Tibial nerve (tissue), 3 donors: ENCODE measurements around the gene FAM13B.

Experiments
- POLR2A ChIP-seq, 2 donors: fragments of 450-650 bp; IDR thresholded peaks; one replicate each; pipeline ENCODE4 v1.6.1; 2017; ENCODE audit warnings: antibody characterized with exemption in 2 of 2, mild to moderate bottlenecking in 2 of 2, moderate library complexity in 2 of 2
- TF ChIP-seq, protein P1 (sequence below), 5 experiments: fragments of 200-600 bp in 3 of 5; fragments of 450-650 bp in 2 of 5; sonication (generic) in 3 of 5; IDR thresholded peaks; one replicate each; pipeline ENCODE4 v1.5.1; 2016 to 2019; ENCODE audit warnings: antibody characterized with exemption in 5 of 5, mild to moderate bottlenecking in 3 of 5, moderate library complexity in 2 of 5

- TF ChIP-seq, protein P1, sequence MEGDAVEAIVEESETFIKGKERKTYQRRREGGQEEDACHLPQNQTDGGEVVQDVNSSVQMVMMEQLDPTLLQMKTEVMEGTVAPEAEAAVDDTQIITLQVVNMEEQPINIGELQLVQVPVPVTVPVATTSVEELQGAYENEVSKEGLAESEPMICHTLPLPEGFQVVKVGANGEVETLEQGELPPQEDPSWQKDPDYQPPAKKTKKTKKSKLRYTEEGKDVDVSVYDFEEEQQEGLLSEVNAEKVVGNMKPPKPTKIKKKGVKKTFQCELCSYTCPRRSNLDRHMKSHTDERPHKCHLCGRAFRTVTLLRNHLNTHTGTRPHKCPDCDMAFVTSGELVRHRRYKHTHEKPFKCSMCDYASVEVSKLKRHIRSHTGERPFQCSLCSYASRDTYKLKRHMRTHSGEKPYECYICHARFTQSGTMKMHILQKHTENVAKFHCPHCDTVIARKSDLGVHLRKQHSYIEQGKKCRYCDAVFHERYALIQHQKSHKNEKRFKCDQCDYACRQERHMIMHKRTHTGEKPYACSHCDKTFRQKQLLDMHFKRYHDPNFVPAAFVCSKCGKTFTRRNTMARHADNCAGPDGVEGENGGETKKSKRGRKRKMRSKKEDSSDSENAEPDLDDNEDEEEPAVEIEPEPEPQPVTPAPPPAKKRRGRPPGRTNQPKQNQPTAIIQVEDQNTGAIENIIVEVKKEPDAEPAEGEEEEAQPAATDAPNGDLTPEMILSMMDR (IDR thresholded peaks at IDR 0.05) = no peak
- TF ChIP-seq POLR2A (IDR thresholded peaks at IDR 0.05) = no peak
These were observed 118.1 kb downstream of the FAM13B start for GRCh38 chr5:137914758-137915157.
